CD14-positive monocyte (primary cell): Measurements from ENCODE around the gene PPA2. TPM values are rescaled to one million over a fixed set of nuclear protein-coding genes. Genes with fewer than 3 reads are reported as not detected.

Experiments
- DNase-seq, 3 donors: peaks; one replicate each; pipeline ENCODE4 v3.0.0-alpha.2; 2011 to 2022
- H2AFZ ChIP-seq: 2 replicates; pipeline ENCODE4 v1.6.0; 2012; ENCODE audit warnings: mild to moderate bottlenecking, low read depth, low read length, inconsistent platforms; ENCODE audit not compliant: insufficient read depth, poor library complexity, severe bottlenecking
- H3K27ac ChIP-seq, 2 donors: 1 replicate in 1 of 2; 2 replicates in 1 of 2; pipeline ENCODE4 v1.5.1; 2012 to 2013; ENCODE audit warnings: low read length in 2 of 2, control low read depth in 1 of 2, inconsistent platforms in 1 of 2, low read depth in 1 of 2, mild to moderate bottlenecking in 1 of 2
- H3K27me3 ChIP-seq, 2 donors: one replicate each; pipeline versions ENCODE4 v1.6.0 to v1.6.1; 2011 to 2013; ENCODE audit warnings: low read length in 2 of 2; ENCODE audit not compliant: control insufficient read depth in 2 of 2, insufficient read depth in 2 of 2
- H3K36me3 ChIP-seq, 2 donors: replicated peaks in 1 of 2; 1 replicate in 1 of 2; 2 replicates in 1 of 2; pipeline versions ENCODE4 v1.5.1 to v1.6.1; 2012 to 2013; ENCODE audit warnings: low read length in 2 of 2, control low read depth in 1 of 2, inconsistent platforms in 1 of 2, mild to moderate bottlenecking in 1 of 2; ENCODE audit not compliant: insufficient read depth in 2 of 2, control insufficient read depth in 1 of 2
- H3K4me1 ChIP-seq, 2 donors: 1 replicate in 1 of 2; 2 replicates in 1 of 2; pipeline versions ENCODE4 v1.5.1 to v1.6.1; 2012 to 2013; ENCODE audit warnings: low read length in 2 of 2, control low read depth in 1 of 2, inconsistent platforms in 1 of 2, mild to moderate bottlenecking in 1 of 2, moderate library complexity in 1 of 2; ENCODE audit not compliant: insufficient read depth in 2 of 2, control insufficient read depth in 1 of 2
- H3K4me2 ChIP-seq: replicated peaks from 2 replicates; pipeline ENCODE3; 2012; ENCODE audit warnings: low read length, moderate library complexity, mild to moderate bottlenecking; ENCODE audit not compliant: poor library complexity, severe bottlenecking; ENCODE audit errors: extremely low read depth
- H3K4me3 ChIP-seq, 3 experiments: fragments of 200-600 bp in 1 of 3; sonication (generic) in 1 of 3; replicated peaks in 1 of 3; 1 replicate in 2 of 3; 2 replicates in 1 of 3; pipeline ENCODE4 v1.5.1; 2011 to 2013; ENCODE audit warnings: low read length in 3 of 3, mild to moderate bottlenecking in 3 of 3, control low read depth in 2 of 3, low read depth in 2 of 3, inconsistent platforms in 1 of 3, moderate library complexity in 1 of 3
- H3K79me2 ChIP-seq: 2 replicates; pipeline ENCODE4 v1.6.0; 2012; ENCODE audit warnings: mild to moderate bottlenecking, control low read depth, inconsistent platforms, low read length, moderate library complexity; ENCODE audit not compliant: insufficient read depth
- H3K9ac ChIP-seq: 2 replicates; pipeline ENCODE4 v1.6.0; 2017; ENCODE audit warnings: low read length, mild to moderate bottlenecking; ENCODE audit not compliant: insufficient read depth, poor library complexity, severe bottlenecking
- H3K9me3 ChIP-seq, 2 donors: replicated peaks in 1 of 2; 1 replicate in 1 of 2; 2 replicates in 1 of 2; pipeline versions ENCODE4 v1.5.1 to v1.6.1; 2012 to 2013; ENCODE audit warnings: low read length in 2 of 2, control low read depth in 1 of 2; ENCODE audit not compliant: control insufficient read depth in 1 of 2, insufficient read depth in 1 of 2
- H4K20me1 ChIP-seq: 2 replicates; pipeline ENCODE4 v1.6.0; 2012; ENCODE audit warnings: mild to moderate bottlenecking, low read length, control low read depth, moderate library complexity; ENCODE audit not compliant: insufficient read depth
- H3K27ac Mint-ChIP-seq, 7 donors: one replicate each; pipeline ENCODE4 v1.8.0; 2020; ENCODE audit warnings: mild to moderate bottlenecking in 7 of 7, mixed read lengths in 7 of 7, moderate library complexity in 6 of 7, inconsistent platforms in 2 of 7
- H3K27me3 Mint-ChIP-seq, 3 donors: one replicate each; pipeline ENCODE4 v1.8.0; 2021 to 2022; ENCODE audit warnings: low read depth in 3 of 3, mild to moderate bottlenecking in 3 of 3, mixed read lengths in 3 of 3, moderate library complexity in 3 of 3, inconsistent platforms in 1 of 3
- H3K36me3 Mint-ChIP-seq, 2 donors: one replicate each; pipeline ENCODE4 v1.8.0; 2020; ENCODE audit warnings: mixed read lengths in 2 of 2, inconsistent platforms in 1 of 2, mild to moderate bottlenecking in 1 of 2
- H3K4me1 Mint-ChIP-seq: one replicate; pipeline ENCODE4 v1.8.0; 2020; ENCODE audit warnings: mild to moderate bottlenecking, mixed read lengths
- H3K4me3 Mint-ChIP-seq, 2 donors: one replicate each; pipeline ENCODE4 v1.8.0; 2020; ENCODE audit warnings: mild to moderate bottlenecking in 2 of 2, mixed read lengths in 2 of 2, moderate library complexity in 1 of 2
- H3K9me3 Mint-ChIP-seq, 7 donors: one replicate each; pipeline ENCODE4 v1.8.0; 2020 to 2022; ENCODE audit warnings: mixed read lengths in 7 of 7, mild to moderate bottlenecking in 6 of 7, moderate library complexity in 6 of 7, inconsistent platforms in 2 of 7
- WGBS: methylation state at CpG from one replicate; pipeline ENCODE4 v1.1.5; 2013; ENCODE audit warnings: missing lambda C conversion rate; ENCODE audit not compliant: insufficient coverage; 5-methylcytosine and 5-hydroxymethylcytosine counted together
- intact Hi-C, 2 donors: fragments of 100-400 bp; cut with micrococcal nuclease; formaldehyde crosslinking; loops; one replicate each; pipeline versions ENCODE4 v1.15.0 to v1.15.1; 2023
- polyA plus RNA-seq, 3 donors: library from polyadenylated mRNA; depleted of rRNA in 1 of 3; unstranded in 2 of 3; stranded (reverse) in 1 of 3; fragments of 300-500 nt in 2 of 3; fragments of >200 nt in 1 of 3; fragmentation: Illumina TruSeq in 2 of 3; gene quantifications; 1 replicate in 2 of 3; 2 replicates in 1 of 3; pipeline ENCODE4 v1.2.3, GENCODE V29; 2012 to 2021
- TF ChIP-seq, protein P1 (sequence below): fragments of 200-600 bp; IDR thresholded peaks from one replicate; pipeline ENCODE4 v1.8.0; 2022; ENCODE audit warnings: antibody characterized with exemption, mild to moderate bottlenecking

PPA2 gene
- polyA plus RNA-seq, 3 donors, result 24.8 to 128 (median 110) TPM

DNA sequence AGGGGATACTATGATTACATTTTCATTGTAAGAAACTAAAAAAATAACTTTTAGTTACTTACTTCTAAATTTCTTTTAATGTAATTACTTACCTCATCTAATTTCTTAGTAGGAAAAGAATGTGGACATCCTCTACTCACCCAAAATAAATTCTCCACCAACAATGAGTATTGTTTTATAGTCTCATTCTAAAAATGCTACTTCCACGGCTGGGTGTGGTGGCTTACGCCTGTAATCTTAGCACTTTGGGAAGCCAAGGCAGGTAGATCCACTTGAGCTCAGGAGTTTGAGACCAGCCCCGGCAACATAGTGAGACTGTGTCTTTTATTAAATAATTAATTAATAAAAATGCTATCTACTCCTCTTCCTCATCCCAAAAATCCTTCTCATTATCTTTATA is 99.8 kb downstream of the PPA2 start:
- Histone ChIP-seq H3K4me3 (no peak overlapping the region), H3K27ac (no peak overlapping the region), H3K79me2 (no peaks in the 10 kb centered on the region), H4K20me1 (no peaks in the 10 kb centered on the region), H3K4me2 (no peak overlapping the region), H2AFZ (no peak overlapping the region), H3K4me1 (no peaks in the 10 kb centered on the region), H3K36me3 (peaks cover 16 to 47% of the 10 kb centered on the region in 2 donors), H3K9ac (no peak overlapping the region), H3K27me3 (no peaks in the 10 kb centered on the region), H3K9me3 (no peaks in the 10 kb centered on the region)
- WGBS, result no CpG with 5 or more reads among the region's 3 CpGs
- intact Hi-C loops, result no loop called here
- H3K27ac Mint-ChIP-seq, result no peak overlapping the region
- H3K9me3 Mint-ChIP-seq, result no peaks in the 10 kb centered on the region
- H3K4me3 Mint-ChIP-seq, result no peak overlapping the region
- DNase-seq, result no peak
- no peaks in the 10 kb centered on the region for H3K4me1 Mint-ChIP-seq
- peaks cover 26 to 33% of the 10 kb centered on the region in 2 donors for H3K36me3 Mint-ChIP-seq
- TF ChIP-seq, protein P1, sequence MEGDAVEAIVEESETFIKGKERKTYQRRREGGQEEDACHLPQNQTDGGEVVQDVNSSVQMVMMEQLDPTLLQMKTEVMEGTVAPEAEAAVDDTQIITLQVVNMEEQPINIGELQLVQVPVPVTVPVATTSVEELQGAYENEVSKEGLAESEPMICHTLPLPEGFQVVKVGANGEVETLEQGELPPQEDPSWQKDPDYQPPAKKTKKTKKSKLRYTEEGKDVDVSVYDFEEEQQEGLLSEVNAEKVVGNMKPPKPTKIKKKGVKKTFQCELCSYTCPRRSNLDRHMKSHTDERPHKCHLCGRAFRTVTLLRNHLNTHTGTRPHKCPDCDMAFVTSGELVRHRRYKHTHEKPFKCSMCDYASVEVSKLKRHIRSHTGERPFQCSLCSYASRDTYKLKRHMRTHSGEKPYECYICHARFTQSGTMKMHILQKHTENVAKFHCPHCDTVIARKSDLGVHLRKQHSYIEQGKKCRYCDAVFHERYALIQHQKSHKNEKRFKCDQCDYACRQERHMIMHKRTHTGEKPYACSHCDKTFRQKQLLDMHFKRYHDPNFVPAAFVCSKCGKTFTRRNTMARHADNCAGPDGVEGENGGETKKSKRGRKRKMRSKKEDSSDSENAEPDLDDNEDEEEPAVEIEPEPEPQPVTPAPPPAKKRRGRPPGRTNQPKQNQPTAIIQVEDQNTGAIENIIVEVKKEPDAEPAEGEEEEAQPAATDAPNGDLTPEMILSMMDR, result no peak
- no peaks in the 10 kb centered on the region for H3K27me3 Mint-ChIP-seq

DNA sequence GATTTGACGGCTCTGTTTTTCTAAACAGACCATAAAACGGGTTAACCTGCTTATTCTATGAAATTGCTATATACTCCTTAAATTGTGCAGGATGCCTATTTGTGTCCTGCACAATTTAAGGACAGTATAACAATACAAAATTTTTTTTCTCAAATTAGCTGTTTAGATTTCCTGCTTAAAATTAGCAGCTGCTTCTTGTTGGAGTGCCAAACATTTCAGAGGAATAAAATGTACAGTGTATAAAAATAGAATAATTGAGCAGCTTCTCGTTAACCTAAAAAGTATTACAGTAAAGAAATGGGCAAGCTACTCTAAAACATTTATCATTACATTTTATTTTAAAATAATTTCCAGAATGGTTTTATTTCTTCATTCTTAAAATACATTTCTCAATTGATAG is 100.5 kb downstream of the PPA2 start:
- TF ChIP-seq, protein P1, result no peak
- Histone ChIP-seq H3K4me2 (no peak overlapping the region), H3K4me3 (no peak overlapping the region), H3K27me3 (no peaks in the 10 kb centered on the region), H3K79me2 (no peaks in the 10 kb centered on the region), H3K36me3 (peaks cover 24 to 49% of the 10 kb centered on the region in 2 donors), H3K4me1 (no peaks in the 10 kb centered on the region), H3K27ac (no peak overlapping the region), H3K9ac (no peak overlapping the region), H4K20me1 (no peaks in the 10 kb centered on the region), H2AFZ (no peak overlapping the region), H3K9me3 (no peaks in the 10 kb centered on the region)
- Mint-ChIP-seq H3K27ac (no peak overlapping the region), H3K4me3 (no peak overlapping the region), H3K9me3 (peaks cover 0 to 3% (median under 1%) of the 10 kb centered on the region in 7 donors), H3K36me3 (peaks cover 31 to 39% of the 10 kb centered on the region in 2 donors), H3K4me1 (no peaks in the 10 kb centered on the region), H3K27me3 (no peaks in the 10 kb centered on the region)
- WGBS, result no CpG with 5 or more reads among the region's 3 CpGs
- DNase-seq, result no peak
- intact Hi-C loops, result no loop called here
